Embryonic facial prominence (tissue), 1 donor: Measurements from ENCODE around the gene HS3ST1.
"Not testable (repeated sequence)": the region's sequence is repeated elsewhere in the genome, so short reads cannot be mapped to it uniquely, and the experiment has no call there.

ENCODE experiments used
- DNase-seq: peaks from one replicate; pipeline ENCODE4 v3.0.0-alpha.2; 2016; ENCODE audit errors: extremely low spot score

The HS3ST1 gene

GRCh38 chr4:11404431-11404830 lies 24.3 kb downstream of the HS3ST1 start:
- DNase-seq, result no peak

DNA sequence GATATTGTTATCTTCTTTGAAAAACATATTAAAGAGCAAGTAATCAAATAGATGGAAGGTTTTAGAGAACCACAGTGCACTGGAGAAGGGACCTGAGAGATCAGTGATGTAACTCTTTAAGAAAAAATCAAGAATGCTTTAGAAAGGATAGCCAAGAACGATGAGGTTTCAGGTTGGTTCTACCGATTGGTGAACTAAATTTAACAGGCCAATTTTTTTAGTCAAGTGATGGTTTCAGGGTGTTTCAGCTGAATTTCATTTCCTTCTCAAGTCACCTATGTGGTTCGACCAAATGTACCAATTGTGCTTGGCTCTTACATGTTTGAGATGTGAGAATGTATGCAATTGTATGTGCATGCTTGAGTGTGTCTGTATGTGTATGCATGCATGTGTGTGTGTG lies 26.5 kb downstream of the HS3ST1 start:
- no peak for DNase-seq

GRCh38 chr4:11399461-11399971 lies 29.2 kb downstream of the HS3ST1 start:
- no peak for DNase-seq

DNA sequence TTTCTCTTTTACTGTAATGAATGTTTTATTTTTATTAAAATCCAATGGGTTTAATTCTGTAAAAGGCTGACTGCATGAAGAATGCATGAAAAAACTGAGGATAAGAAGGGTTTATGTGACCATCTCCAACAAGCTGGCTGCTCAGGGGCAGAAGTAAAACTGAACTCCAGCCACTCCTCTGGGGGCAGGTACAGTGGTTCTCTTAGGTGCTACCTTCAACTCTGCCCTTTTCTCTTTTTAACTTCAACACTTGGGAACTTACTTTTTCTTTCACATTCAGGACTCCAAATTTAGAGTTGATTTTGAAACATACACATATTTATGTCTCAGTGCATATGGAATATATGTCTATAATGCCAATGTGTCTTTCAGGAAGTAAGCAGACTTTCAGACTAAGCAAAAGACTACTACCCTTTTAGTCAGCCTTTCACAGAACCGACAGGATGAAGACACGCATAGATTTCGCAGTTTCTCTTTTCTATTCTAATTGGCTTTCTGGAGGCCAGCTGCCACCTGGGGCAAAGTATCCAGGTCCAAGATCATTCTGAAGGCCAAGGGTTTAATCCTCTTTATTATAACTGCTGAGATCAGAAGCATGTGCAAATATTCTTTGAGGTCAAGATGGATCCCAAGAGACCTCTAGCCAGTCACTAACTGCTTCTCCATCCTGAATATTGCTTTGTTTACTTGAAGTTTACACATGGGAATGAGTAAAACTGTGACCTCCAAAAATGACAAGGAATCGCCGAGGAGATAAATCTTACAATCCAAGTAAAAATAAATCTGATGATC lies 30.7 kb downstream of the HS3ST1 start:
- no peak for DNase-seq

GRCh38 chr4:11397146-11397545 lies 31.5 kb downstream of the HS3ST1 start:
- no peak for DNase-seq

DNA sequence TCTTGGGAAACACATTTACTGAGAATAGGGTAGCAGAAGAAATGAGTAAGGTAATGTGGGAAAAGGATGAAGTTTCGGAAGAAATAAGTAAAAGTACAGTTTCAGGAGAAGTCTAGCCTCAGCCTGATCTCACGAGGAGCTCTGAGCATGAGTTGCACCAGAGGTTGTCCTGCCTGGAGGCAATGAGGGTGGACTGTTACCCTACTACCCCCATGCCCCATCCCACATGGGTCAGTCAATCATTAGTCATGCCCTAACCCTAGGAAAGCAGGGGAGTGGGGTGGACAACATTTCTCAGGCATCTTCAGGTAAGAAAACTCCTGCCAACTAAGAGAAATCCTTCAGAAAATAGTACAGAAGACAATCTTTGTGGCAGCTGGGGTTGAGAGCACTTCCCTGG lies 35.1 kb downstream of the HS3ST1 start:
- DNase-seq, result no peak

DNA sequence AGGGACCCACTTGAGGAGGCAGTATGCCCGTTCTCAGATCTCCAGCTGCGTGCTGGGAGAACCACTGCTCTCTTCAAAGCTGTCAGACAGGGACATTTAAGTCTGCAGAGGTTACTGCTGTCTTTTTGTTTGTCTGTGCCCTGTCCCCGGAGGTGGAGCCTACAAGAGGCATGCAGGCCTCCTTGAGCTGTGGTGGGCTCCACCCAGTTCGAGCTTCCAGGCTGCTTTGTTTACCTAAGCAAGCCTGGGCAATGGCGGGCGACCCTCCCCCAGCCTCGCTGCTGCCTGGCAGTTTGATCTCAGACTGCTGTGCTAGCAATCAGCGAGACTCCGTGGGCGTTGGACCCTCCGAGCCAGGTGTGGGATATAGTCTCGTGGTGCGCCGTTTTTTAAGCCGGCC lies 44.6 kb downstream of the HS3ST1 start:
- DNase-seq, result not testable (repeated sequence)

DNA sequence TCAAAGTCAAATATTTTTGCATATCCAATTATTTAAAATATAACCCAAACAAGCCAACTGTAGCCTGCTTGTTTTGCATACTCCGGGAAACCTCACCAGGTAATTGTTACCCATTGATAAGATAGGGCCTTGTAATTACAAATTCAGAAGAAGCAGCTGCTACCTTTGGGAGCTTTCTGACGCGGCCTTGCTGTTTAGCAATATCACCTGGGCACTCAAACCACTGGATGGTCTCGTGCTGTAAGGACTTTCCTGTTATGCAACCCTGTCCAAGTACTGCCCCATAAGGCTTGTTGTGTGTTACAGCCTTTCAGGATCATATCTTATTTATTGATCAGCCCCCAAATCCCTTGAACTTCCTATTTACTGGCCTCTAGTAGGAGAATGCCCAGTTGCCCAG lies 52.1 kb downstream of the HS3ST1 start:
- DNase-seq, result no peak

GRCh38 chr4:11376146-11376545 lies 52.5 kb downstream of the HS3ST1 start:
- DNase-seq, result no peak

DNA sequence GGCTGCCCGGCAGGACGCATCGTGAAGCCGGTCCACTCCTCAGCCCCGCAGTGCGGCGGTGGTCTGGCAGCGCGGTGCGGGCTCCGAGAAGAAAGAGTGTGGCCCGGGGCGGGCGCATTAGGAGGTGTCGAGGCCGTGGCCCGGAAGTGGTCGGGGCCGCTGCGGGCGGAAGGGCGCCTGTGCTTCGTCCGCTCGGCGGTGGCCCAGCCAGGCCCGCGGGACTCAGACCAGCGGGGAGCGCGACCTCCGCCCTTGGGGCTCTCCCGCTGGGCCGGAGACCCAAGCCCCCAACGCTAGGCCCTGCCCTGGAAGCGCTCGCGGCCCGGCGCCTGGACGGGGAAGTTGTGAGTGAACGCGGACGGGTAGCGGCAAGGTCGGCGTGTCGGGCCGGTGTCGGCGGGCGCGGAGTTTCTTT lies 60.0 kb downstream of the HS3ST1 start:
- no peak for DNase-seq

- no peak for DNase-seq
Observed at GRCh38 chr4:11367371-11367770, 61.3 kb downstream of the HS3ST1 start.

DNA sequence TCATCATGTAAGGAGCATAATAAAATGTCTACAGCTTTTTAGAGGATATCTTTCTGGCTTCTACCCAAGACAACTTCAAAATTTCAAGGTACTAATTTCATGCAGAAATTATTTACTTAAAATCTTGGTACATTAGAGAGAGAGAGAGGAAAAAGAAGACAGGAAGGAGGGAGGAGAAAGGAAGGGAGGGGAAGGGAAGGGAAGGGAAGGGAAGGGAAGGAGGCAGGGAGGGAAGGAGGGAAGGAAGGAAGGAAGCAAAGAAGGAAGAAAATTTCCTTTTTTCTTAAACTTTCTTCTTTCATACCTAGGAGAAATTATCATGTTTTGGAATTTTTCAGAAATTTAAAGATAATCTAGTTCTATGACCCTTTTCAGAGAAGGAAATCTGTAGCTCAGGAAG lies 61.8 kb downstream of the HS3ST1 start:
- no peak for DNase-seq

DNA sequence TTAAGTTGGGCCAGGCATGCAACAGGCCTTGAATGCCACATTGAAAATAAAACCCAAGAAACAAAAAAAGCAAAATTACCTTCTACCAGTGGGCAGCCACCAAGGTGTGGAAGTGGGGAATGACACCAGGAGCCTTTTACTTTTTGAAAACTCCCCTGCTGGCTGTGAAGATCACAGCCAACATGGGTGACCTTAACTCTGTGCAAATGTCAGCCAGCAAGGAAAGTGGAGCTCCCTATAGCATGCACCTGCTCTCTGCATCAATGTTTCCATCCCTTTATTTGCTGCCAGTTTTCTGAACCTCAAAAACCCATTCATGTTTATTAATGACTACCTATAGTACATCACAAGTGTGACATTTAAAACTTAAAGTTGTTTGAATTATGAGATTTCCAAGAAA lies 63.7 kb downstream of the HS3ST1 start:
- no peak for DNase-seq

- DNase-seq, result no peak
Observed at GRCh38 chr4:11359591-11359990, 69.1 kb downstream of the HS3ST1 start.

DNA sequence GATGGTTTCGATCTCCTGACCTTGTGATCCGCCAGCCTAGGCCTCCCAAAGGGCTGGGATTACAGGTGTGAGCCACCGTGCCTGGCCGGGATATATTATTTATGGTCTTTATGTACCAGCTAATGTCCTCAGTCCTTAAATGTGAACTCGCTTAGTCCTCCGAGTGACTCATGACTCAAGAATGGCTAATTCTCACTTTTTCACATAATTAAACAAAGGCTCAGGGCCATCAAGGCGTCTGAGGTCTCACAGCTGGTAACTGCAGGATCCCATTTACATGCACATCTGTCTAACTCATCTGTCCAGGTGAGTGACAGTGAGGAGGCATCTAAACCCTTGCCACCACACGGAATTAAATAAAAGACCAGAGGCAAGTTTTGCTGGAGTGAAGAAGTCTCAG lies 73.5 kb downstream of the HS3ST1 start:
- DNase-seq, result no peak

DNA sequence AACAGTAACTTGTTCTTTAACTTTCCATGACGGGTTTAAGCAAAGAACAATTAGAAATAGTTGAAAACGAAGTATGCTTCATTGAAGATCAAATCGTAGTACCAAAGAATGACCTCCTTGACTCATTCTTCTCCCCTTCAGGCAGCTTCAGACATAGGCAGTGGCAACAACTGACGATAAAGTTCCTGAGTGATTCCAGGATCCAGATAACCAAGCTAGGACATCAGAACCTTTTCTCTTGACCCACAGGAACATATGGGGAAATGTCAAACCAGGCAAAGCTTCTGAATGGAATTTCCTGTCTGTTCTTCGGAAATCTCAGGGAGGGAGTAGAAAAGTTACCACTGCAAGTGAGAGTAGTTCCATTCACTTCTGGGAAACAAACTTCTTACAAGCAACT lies 74.2 kb downstream of the HS3ST1 start:
- no peak for DNase-seq

- no peak for DNase-seq
Observed at GRCh38 chr4:11348449-11349088, 80.1 kb downstream of the HS3ST1 start.

- DNase-seq, result no peak
Observed at GRCh38 chr4:11344916-11345315, 83.8 kb downstream of the HS3ST1 start.

DNA sequence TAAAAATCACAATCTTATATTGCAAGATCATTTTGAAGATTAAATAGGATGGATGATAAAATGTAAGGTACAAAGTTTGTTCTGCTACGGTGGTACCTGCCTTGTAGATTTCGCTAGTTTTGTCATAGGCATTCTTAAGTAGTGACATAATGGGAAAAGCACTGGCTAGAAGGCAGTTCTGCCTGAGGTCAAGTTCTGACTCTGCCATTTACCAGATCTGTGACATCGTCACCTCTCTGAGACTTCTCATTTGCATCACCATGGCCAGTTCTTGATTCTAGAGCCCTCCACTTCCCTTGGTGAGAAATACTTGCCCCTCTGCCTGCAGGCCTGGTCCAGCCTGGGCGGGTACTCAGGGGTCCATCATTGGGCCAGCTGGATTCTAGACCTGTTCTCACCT lies 85.2 kb downstream of the HS3ST1 start:
- DNase-seq, result no peak
